ENCODE measurements around the gene RTKN.

The RTKN gene

DNA sequence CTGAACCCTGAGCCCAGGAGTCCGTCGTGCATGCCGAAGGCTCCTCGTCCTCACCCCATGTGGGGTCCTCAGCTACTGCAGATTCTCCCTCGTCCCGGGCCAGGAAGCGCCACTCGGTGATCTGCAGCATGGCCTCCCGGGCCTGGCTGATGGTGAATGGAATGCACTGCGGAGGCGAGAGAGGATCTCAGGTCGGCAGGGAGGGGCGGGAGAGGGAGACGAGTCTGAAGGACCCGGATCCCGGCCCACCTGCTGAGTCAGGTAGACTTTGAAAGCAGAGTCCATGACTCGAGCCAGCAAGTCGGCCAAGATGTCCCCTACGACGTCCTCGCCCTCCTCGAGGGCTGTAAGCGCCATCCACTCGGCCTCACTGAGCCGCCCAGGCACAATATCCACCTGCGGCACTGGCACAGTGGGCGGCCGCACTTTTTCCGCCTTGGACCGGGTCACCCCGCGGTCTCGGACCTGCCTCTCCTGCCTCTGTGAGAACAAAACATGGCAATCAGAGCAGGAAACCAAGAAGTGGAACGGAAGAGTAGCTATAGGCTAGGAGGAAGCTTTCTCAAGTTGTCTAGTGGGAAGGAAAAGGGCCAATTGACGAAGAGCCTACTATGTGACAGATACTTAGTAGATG, 25.9 kb downstream of the RTKN start:
- DNase-seq (ENCODE audit: low spot score) = no peak

DNA sequence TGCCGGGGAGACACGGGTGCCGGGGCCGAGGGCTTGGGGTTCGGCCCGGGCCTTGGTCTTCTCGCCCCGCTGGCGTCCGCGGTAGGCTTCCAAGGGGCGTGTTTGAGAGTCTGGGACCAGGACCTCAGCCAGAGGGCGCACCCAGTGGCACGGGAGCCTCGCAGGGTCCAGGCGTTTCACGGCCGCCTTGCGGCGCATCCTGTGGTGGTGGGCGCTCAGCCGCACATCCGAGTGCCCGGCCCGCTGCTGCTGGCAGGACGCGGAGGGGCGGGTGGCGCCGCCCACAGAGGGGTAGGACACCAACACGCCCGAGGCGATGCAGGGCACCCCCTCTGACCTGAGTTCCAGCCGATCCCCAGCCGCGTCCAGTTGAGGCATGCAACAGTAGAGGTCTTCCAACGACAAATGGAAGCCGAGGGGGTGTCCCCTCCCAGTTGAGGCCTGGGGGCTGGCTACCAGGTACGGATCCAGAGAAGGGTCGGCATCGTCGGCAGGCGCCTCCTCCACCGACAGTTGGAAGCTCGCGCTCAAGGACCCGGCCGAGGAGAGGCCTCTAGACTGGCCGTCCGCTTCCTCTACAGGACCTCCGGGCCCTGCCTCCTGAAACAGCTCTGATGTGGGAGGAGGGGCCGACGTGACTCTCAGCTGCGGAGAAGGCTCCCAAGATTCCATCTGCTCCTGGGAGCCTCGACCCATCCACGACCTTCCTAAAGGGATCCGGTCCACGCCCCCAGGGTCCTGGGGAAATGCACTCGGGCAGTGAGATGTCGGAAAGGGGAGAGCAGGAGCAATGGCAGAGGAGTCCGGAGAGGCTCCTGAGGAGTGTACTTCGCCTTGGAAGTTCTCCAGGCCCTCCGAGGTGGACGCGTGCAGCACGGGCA, 26.6 kb downstream of the RTKN start:
- peak; percentile 25 for DNase-seq (ENCODE audit: low spot score)

DNA sequence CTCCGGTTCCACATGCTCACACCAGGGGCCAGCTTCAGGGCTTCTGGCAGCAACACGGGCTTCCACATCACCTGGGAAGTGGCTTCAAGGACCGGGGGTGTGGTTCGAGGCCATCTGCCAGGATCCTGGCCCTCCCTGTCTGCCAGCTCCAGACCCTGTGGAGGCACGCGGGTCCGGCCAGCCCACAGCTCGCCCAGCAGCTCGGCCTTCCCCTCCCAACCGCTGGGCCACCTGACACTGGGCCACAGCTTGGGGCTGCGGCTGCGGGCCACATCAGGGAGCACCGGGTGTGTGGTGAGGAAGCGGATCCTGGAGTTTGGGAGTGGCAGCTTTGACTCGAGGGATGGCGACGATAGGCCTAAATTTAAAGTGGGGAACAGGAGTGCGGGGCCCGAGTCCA, 27.3 kb downstream of the RTKN start:
- no peak for DNase-seq (ENCODE audit: low spot score)

DNA sequence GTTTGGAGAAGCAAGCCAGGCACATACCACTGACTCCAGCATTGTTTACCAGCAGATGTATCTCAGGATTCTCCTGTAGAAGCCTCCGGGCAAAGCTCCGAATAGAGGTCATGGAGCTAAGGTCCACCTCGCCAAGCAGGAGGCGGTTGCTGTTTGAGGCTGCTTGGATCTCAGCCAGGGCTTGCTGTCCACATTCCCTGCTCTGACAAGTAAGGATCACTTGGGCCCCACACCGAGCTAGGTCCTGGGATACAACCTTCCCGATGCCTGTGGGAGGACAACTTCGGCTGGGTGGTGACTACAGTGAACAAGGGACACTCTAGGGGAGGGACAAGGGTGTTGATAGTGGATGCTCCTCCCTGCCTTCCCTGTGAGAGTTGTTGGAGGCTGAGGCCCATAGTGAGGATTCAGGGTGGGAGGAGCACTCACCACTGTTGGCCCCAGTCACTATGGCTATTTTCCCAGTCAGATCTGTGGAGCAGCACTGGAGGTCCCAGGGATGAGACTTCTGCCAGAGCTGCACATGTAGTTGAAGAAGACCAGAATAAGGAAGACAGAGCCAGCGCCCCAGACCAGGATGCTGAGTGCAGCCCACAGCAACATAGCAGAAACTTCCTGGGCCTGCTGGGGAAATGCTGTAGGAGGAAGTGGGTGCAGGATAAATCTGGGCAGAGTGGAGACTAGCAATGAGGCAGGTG, 28.6 kb downstream of the RTKN start:
- peak; percentile 13 for DNase-seq (ENCODE audit: low spot score)

DNA sequence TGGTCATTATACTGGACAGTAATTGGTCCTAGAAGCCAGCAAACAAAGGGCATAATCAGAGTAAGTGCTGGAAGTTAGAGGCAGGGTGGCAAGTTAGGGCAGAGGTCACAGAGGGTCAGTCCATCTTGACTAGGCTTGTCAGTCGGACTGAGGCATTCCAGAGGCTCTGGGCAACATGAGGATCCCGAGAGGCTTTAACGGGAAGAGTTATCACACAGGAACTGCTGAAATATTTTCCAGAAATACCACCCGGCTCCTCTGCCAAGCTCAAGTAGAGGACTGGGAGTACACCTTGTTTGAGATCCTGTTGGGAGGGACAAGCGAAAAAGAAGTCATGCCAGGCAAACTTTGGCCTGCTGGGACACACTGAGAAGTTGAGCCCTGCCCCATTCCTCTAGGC, 34.1 kb downstream of the RTKN start:
- DNase-seq (ENCODE audit: low spot score) = no peak

DNA sequence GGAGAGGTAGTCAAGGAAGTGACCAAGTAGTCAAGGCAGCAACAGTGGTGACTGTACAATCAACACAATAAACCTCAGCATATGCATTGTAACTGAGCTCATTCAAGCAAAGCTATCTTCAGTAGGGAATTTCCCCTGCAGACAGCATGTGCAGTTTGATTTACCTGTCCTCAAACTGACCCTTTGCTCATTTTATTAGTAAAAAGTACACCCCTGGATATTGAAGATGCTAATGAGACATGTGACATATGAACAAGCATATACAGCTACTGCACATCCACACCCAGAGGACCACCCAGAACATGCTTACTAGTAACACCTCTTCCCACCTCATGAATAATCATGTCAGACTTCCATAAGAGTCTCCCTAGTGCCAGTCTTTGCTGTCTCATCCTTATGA, 35.7 kb downstream of the RTKN start:
- peak; percentile 90 for DNase-seq (ENCODE audit: low spot score)

DNA sequence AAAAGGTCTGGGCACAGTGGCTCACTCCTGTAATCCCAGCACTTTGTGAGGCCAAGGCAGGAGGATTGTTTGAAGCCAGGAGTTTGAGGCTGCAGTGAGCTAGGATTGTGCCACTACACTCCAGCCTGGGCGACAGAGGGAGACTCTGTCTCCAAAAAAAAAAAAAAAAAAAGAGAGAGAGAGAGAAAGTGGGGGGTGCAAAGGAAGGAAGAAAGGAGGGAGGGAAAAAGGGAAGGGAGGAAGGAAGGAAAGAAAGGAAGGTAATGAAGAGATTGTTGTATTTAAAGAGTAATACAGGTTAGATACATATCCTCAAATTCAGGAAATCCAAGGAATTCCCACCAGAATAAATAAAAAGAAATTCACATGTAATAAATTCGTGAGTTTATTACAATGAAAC, 39.8 kb downstream of the RTKN start:
- DNase-seq (ENCODE audit: low spot score) = no peak

DNA sequence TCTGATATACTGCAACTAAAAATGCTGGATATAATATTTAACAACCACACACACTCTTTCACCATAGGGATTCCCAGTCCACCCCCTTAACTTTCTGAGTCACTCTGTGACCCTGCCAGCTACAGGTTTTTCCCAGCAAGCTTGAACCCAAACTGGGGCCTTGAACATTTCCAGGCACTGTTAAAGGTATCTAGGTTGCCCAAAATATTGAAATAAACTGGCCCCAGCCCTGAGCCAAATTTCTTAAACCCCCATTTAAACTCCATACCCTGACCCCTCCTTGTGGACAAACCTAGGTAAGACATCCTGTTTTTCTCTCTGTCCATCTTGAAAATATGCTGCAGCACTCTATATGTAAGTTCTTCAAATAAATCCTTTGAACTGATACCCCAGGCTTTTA, 42.0 kb downstream of the RTKN start:
- DNase-seq (ENCODE audit: low spot score) = peak; percentile 33

DNA sequence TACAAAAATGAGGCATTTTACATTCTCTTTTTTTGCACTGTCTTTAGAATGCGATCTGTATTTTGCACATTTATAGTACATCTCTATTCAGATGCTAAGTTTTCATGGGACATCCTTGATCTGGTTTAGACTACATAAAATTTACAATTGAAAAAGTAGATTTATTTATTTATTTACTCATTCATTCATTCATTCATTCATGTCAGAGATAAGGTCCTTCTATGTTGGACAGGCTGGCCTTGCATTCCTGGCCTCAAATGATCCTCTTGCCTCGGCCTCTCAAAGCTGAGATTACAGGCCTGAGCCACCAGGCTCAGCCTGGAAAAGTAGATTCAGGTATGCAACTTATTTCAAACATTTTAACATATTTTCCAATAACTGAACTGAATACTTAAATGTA, 45.6 kb downstream of the RTKN start:
- DNase-seq (ENCODE audit: low spot score) = no peak

DNA sequence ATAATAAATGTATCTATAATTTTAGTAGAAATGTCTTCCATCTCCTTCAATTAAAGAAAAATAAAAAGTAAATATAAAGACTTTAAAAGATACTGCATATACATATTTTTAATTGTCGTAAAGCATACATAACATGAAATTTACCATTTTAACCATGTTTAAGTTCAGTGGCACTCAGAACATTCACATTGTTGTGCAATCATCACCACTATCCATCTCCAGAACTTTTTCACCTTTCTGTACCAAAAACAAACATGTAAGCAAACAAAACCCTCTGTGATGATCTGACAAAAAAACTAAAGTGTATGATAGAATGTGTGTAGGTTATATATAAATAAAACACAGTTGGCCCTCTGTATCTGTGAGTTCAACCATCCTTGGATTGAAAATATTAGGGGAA, 48.2 kb downstream of the RTKN start:
- DNase-seq (ENCODE audit: low spot score) = no peak

DNA sequence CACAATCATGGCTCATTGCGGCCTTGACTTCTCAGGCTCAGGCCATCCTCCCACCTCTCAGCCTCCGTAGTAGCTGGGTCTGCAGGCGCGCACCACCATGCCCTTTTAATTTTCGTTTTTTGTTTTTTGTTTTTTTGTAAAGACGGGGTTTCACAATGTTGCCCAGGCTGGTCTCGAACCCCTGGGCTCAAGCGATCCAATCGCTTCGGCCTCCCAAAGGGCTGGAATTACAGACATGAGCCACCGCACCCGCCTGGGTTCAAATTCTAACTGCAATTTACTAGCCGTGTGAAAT, 49.3 kb downstream of the RTKN start:
- no peak for DNase-seq (ENCODE audit: low spot score)

DNA sequence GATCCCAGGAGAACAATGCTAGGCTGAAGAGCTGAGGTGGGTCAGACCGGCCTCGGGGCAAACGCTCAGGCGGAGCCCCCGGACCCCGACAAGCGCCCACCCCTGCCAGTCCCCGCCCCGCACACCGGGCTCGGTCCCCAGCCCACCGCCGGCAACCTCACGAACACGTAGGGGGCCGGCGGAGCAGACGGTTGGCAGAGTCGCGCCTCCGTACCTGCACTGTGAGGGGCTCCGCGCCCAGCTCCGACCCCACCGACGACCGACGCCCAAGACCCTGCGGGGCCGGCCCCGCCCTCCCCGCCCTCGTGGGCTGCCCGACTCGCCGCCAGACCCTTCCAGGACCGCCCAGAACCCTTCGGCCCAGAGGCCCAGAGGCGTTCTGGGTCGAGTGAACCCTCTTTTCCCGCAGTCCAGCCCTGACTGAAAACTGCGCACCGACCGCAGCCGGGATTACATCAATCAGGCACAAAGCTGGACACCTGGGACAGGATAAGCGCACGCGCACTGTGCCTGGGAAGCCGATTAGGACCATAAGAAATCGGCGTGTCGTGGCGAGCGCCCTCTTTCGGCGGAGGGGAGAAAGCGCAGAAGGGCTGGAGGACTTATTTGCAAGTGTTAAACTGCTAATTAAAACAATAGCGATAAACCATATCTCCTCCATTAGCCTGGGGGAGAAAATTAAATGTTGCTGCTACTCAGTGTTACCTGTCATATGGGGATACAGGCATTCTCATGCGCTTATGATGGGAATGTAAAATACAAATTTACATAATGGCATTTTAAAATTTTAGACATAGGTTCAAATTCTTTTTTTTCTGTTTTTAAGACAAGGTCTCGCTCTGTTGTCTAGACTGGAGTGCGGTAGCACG, 49.9 kb downstream of the RTKN start:
- DNase-seq (ENCODE audit: low spot score) = peak; percentile 91

DNA sequence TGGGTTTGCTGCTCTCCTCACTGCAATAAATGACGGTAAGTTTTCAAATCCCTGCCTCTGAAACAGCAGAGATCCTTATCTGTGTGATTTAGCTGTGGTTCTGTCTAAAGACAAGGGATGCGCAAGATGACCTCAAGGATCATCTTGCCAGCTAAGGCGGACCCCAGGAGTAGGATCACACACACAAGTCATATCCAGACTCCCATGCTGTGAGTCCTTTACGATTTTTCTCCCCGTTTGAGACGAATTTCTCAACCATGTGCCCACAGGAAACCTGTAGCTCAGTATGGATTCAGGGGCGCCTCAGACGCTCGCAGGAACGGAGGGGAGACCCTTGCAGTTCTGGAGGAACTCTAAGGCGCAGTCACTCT, 50.5 kb downstream of the RTKN start:
- peak; percentile 27 for DNase-seq (ENCODE audit: low spot score)

DNA sequence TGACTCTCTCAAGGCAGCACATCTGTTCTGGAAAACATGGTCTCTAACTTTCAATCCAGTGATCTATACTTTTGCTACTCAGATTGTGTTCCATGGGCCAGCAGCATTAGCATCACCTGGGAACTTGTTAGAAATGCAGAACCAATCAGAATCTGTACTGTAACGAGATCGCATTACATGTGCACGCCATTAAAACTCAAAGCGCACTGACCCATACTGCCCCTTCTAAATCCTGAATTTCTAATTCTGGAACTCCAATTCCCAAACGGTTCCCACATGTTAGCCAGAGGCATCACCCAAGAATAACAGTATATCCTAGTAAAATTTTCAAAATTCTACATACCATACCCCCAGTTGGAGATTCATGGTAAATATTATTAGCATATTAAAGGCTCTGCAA, 51.1 kb downstream of the RTKN start:
- no peak for DNase-seq (ENCODE audit: low spot score)

DNA sequence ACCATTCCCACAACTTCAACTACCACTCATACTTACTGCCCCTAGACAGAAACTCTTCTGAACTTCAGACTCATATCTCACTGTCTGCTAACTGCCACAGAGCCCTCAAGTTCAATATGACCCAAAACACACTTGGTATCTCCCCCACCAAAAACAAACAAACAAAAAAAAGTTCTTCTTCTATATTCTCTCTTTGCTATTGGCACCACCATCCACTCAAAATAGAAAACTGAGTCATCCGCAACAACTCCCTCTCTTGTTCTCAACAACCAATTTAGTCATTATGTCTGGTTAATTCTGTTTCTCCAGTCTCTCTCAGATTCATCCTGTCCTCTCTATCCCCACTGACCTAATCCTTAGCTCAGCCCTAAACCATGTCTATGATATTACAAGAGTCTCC, 54.4 kb downstream of the RTKN start:
- DNase-seq (ENCODE audit: low spot score) = no peak

DNA sequence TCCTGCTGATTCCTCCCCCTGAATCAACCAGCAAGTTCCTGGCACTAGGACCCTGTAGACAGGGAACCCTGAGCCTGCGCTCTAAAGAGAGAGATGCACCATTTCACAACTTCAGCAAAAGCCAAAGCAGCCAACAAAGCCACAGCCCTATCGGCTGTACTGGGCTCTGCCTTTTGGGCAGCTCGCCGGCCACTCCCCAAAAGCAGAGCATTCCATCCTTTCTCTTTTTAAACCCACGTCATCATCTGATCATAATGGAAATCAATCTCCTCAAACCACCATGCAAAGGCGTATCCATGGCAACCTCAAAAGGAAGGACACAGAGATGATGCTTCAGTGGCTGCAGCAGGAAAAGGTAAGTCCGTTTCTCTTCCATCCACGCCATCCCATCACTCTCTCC, 56.3 kb downstream of the RTKN start:
- no peak for DNase-seq (ENCODE audit: low spot score)

DNA sequence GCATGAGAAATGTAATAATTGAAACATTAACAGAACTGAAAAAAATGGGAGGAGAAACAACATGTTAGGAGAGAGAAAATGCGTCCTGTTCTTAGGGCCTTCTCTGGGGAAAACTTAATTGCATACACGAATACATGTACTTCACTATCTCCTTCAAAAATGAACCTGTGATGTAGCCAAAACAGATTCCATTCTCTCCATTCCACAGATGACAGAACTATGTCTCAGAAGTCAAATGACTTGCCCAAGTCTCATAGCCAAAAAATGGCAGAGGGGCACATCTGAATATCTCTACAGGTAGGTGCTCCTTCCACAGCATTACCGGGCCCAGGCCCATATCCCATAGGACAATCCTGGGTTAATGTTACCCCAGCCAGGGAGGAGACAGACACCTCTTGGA, 57.7 kb downstream of the RTKN start:
- peak; percentile 25 for DNase-seq (ENCODE audit: low spot score)

DNA sequence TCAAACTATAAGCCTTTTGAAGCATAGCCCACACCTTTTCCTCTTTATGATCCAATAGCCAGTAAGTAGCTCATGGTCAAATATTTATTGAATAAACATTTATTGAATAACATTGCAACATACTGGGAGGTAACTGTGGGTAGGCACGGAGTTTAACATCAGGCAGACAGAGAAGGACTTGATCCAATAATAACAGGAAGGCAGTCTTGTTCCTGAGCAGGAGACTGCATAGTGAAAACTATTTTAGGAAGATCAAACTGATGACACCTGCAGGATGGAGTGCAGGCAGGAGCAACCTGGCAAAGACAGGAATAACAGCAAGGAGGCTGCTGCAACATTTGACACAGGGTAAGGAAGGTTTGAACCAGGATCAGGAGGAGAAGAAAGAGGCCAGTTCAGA, 58.5 kb downstream of the RTKN start:
- no peak for DNase-seq (ENCODE audit: low spot score)

DNA sequence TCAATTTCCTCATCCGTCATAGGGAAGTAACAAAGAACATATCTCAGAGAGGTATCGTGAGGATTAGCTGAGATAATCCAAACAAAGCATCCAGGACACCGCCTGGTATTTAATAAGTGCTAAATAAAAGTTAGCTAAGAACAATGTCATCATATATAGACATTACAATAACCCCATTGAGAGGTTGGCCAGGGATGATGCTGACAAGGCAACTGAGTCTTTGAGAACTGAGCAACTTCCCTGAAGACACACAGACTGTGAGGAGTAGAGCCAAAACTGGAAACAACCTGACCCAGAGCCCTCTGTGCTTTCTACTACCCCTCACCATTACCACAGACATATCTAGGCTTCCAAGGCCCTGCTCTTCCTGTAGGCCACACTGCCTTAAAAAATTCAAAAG, 60.0 kb downstream of the RTKN start:
- DNase-seq (ENCODE audit: low spot score) = no peak

DNA sequence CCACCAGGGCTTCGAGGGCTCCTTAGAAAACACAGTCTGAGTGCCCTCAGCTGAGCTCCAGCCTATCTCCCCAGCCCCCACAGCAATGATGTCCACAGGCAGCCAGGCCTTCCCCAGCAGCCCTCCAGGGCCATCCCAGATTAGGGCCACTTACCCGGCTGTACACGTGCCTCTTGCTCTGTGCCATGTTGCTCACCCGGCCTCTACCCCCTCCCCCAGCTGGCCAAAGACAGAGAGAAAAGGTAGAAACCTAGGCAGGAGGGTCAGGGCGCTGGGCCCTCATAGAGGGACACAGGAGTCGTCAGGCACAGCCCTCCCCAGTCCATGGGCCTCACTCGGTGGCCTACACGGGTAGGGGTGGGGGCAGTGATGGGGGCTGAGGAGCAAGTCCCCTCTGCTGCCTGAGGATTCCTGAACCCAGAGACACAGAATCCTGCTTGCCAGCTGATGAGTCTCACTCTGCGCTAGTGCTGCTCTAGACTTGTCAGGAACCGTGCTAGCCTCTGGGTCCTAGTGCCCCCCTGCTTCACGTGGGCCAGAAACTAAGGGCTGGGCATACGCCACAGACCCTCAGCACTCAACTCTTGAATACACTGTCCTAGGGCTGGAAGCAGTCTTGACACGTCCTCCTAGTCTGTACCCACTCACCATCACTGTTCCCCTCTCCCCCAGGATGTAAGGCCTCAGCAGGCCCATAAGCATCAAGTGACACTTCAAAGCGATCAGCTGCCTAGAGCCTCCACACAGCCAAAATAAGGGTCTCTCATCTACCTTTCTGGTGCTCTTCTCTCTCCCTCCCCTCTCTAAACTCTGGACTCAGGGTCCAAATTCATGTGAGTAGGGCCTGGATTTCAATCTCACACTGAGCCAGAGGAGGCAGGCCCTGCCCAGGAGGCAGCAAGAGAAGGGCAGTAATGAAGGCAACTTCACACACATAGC, 61.6 kb downstream of the RTKN start, which contains the start of gene DCTN1:
Gene DCTN1 (minus strand): TSS at position 461 of the 939 bp plus-strand sequence. CDS start 274 bp downstream, at position 187.
- peak; percentile 59 for DNase-seq (ENCODE audit: low spot score)

DNA sequence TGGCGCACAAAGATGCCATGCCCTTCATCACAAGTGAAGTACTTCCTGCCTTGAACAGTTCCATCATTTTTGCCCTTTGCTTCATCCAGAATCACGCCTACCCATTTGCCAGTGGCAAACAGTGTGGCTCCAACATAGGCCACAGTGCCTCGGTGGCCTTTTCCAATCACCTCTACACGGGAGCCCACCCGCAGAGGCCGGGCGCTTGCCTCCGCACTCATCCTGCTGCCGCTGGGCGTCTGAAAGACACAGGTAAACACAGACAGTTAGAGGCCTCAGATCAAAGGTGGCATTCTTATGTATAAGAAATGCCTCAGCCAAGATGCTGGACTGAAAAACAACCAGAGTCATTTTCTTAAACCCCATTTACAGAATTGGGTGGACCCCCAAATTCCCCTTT, 63.7 kb downstream of the RTKN start:
- no peak for DNase-seq (ENCODE audit: low spot score)
